HFFc6 (cell line): ENCODE data around the gene PERM1. TPM values are rescaled to one million over a fixed set of nuclear protein-coding genes. Genes with fewer than 3 reads are reported as not detected.
"Not testable (repeated sequence)": the region's sequence is repeated elsewhere in the genome, so short reads cannot be mapped to it uniquely, and the experiment has no call there.

Source experiments
- DNase-seq: peaks from one replicate; pipeline ENCODE4 v3.0.0-alpha.2; 2018
- H3K27ac Mint-ChIP-seq: 2 replicates; pipeline ENCODE4 v1.8.0; 2020; ENCODE audit warnings: mild to moderate bottlenecking, mixed read lengths
- H3K27me3 Mint-ChIP-seq: 2 replicates; pipeline ENCODE4 v1.8.0; 2021; ENCODE audit warnings: mild to moderate bottlenecking, moderate library complexity, mixed read lengths; ENCODE audit not compliant: insufficient read depth
- H3K36me3 Mint-ChIP-seq: 2 replicates; pipeline ENCODE4 v1.8.0; 2021; ENCODE audit warnings: low read depth, mixed read lengths
- H3K4me1 Mint-ChIP-seq: 2 replicates; pipeline ENCODE4 v1.8.0; 2020; ENCODE audit warnings: low read depth, mixed read lengths
- H3K4me3 Mint-ChIP-seq: 2 replicates; pipeline ENCODE4 v1.8.0; 2020; ENCODE audit warnings: mild to moderate bottlenecking, moderate library complexity, mixed read lengths
- H3K9me3 Mint-ChIP-seq: 2 replicates; pipeline ENCODE4 v1.8.0; 2020; ENCODE audit warnings: mild to moderate bottlenecking, mixed read lengths
- CTCF ChIP-seq: fragments of 200-600 bp; sonication (generic); IDR thresholded peaks from 2 replicates; pipeline ENCODE4 v1.5.0; 2021; ENCODE audit warnings: antibody characterized with exemption, mild to moderate bottlenecking
- total RNA-seq, 6 experiments: library from RNA; stranded (reverse); fragmentation: NEBNext Ultra II Directional; extraction: Animal tissue kit (Norgen Biotek cat#: 25700); gene quantifications; 2 replicates in 1 of 6; 3 replicates in 5 of 6; pipeline ENCODE4 v1.2.3, GENCODE V29; 2021

PERM1 gene
- total RNA-seq, 6 experiments from 2014 or later, result 0.17 to 0.18 TPM; not detected in 4

GRCh38 chr1:950881-951280 is 31.0 kb downstream of the PERM1 start:
- Mint-ChIP-seq H3K36me3 (peaks cover 32% of the 10 kb centered on the region), H3K4me3 (no peak overlapping the region), H3K27me3 (peaks cover 4% of the 10 kb centered on the region), H3K27ac (no peak overlapping the region), H3K4me1 (peaks cover under 1% of the 10 kb centered on the region; the same call in 1 of the 2 replicates), H3K9me3 (no peaks in the 10 kb centered on the region)
- no peak for DNase-seq
- TF ChIP-seq CTCF, result no peak

- Mint-ChIP-seq H3K9me3 (no peaks in the 10 kb centered on the region), H3K4me1 (peaks cover 6% of the 10 kb centered on the region; the same call in 1 of the 2 replicates), H3K4me3 (no peak overlapping the region), H3K27ac (no peak overlapping the region), H3K36me3 (peaks cover 30% of the 10 kb centered on the region), H3K27me3 (peaks cover 6% of the 10 kb centered on the region)
- TF ChIP-seq CTCF, result no peak
- DNase-seq, result no peak
These were observed 31.6 kb downstream of the PERM1 start for GRCh38 chr1:950268-950667.

GRCh38 chr1:947958-948357 is 33.9 kb downstream of the PERM1 start:
- Mint-ChIP-seq H3K36me3 (peaks cover 25% of the 10 kb centered on the region), H3K4me3 (no peak overlapping the region), H3K27me3 (peaks cover 6% of the 10 kb centered on the region), H3K27ac (no peak overlapping the region), H3K9me3 (no peaks in the 10 kb centered on the region), H3K4me1 (peaks cover 18% of the 10 kb centered on the region; the same call in 1 of the 2 replicates)
- TF ChIP-seq CTCF, result no peak
- DNase-seq, result no peak

DNA sequence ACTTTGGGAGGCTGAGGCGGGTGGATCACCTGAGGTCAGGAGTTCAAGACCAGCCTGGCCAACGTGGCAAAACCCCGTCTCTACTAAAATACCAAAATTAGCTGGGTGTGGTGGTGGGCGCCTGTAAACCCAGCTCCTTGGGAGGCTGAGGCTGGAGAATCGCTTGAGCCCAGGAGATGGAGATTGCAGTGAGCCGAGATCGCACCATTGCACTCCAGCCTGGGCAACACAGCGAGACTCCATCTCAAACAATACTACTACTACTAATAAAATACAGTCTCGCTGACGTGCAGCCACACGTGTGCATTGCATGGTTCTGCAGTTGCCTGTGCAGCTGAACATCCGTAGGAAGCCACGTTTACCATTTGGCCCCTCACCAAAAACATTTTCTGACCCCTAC is 35.1 kb downstream of the PERM1 start:
- H3K9me3 Mint-ChIP-seq, H3K27ac Mint-ChIP-seq, H3K27me3 Mint-ChIP-seq, H3K4me3 Mint-ChIP-seq, DNase-seq: not testable (repeated sequence)
- Mint-ChIP-seq H3K36me3 (peaks cover 25% of the 10 kb centered on the region), H3K4me1 (peaks cover 18% of the 10 kb centered on the region; the same call in 1 of the 2 replicates)

DNA sequence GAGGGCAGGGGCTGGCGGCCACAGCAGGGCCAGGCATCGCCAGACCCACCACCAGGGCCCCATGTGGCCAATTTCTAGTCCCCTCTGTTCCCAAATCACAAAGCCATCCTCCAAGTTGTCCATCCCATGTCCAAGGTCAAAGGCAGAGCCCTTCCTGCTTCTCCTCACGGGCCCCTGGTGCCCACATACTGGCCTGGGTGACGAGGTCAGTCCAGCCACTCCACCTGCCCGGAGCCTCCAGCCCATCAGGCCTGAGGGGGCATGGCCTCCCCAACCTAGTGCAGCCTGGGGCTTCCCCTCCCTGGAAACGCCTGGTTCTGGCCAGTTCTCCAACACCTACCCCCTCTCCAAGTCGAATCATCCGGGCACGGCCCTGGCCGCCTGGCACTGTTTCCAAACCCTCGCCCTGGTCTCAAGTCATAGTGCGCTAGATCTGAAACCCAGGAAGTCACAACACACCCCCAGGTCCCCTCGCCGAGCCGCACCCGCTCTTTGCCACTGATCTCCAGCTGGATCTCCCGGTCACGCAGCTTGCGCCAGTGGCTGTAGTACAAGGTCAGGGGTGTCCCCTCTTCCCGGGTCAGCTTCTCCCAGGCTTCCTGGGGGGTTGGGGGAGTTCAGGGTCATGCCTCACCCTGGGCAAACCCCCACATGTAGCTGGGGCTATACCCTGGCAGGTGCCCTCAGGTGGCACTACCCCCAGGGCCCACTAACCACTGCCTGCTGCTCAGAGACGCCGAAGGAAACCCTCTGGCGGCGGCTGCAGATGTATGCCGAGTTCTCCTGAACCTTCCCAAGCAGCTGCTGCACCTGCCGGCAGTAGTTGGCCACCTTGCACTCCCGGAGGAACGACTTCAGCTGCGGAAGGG is 36.0 kb downstream of the PERM1 start:
- peaks cover 20% of the 10 kb centered on the region; the same call in 1 of the 2 replicates for H3K36me3 Mint-ChIP-seq
- H3K27me3 Mint-ChIP-seq, result peaks cover 8% of the 10 kb centered on the region
- H3K9me3 Mint-ChIP-seq, result no peaks in the 10 kb centered on the region
- no peak overlapping the region for H3K27ac Mint-ChIP-seq
- TF ChIP-seq CTCF, result no peak
- peaks cover 24% of the 10 kb centered on the region for H3K4me1 Mint-ChIP-seq
- H3K4me3 Mint-ChIP-seq, result no peak overlapping the region
- no peak for DNase-seq
